Kidney glomerular epithelial cell (primary cell): Measurements from ENCODE around the gene TEX38.
A peak's percentile ranks its signal among the peaks of the same experiment; 100 is the strongest.
"Not testable (repeated sequence)": the region's sequence is repeated elsewhere in the genome, so short reads cannot be mapped to it uniquely, and the experiment has no call there.

Source experiments
- DNase-seq: peaks from one replicate; lab custom pipeline; 2025; lab: John Stamatoyannopoulos, UW

Gene TEX38

GRCh38 chr1:46655848-46656247 lies 15.8 kb upstream of the TEX38 start:
- DNase-seq = no peak

- DNase-seq = no peak
Measured at GRCh38 chr1:46656643-46657042, 15.0 kb upstream of the TEX38 start.

- DNase-seq = no peak
Measured at GRCh38 chr1:46657775-46658174, 13.9 kb upstream of the TEX38 start.

- DNase-seq = no peak
Measured at GRCh38 chr1:46659307-46659870, 12.3 kb upstream of the TEX38 start.

- DNase-seq = not testable (repeated sequence)
Measured at GRCh38 chr1:46660116-46660515, 11.5 kb upstream of the TEX38 start.

- DNase-seq = not testable (repeated sequence)
Measured at GRCh38 chr1:46662919-46663318, 8.7 kb upstream of the TEX38 start.

- no peak for DNase-seq
Measured at GRCh38 chr1:46665983-46666382, 5.7 kb upstream of the TEX38 start.

- DNase-seq = peak; percentile 30
Measured at GRCh38 chr1:46667782-46668760, 3.6 kb upstream of the TEX38 start, which contains the start of gene ATPAF1. Gene ATPAF1, minus strand, starts transcription at chr1:46668364. Its CDS starts 42 bp downstream, at chr1:46668322.

- DNase-seq = no peak
Measured at GRCh38 chr1:46670134-46670533, 1.5 kb upstream of the TEX38 start.

- DNase-seq = no peak
Measured at GRCh38 chr1:46672696-46673095, 1.0 kb downstream of the TEX38 start.

GRCh38 chr1:46673749-46674182 lies 2.1 kb downstream of the TEX38 start:
- DNase-seq = no peak

- no peak for DNase-seq
Measured at GRCh38 chr1:46675549-46676314, 4.1 kb downstream of the TEX38 start.

- DNase-seq = no peak
Measured at GRCh38 chr1:46676531-46676930, 4.9 kb downstream of the TEX38 start.

GRCh38 chr1:46677339-46677738 lies 5.7 kb downstream of the TEX38 start:
- DNase-seq = no peak

GRCh38 chr1:46679789-46680573 lies 8.3 kb downstream of the TEX38 start:
- DNase-seq = no peak

- DNase-seq = no peak
Measured at GRCh38 chr1:46681333-46682034, 9.8 kb downstream of the TEX38 start.

- DNase-seq = no peak
Measured at GRCh38 chr1:46682064-46682463, 10.4 kb downstream of the TEX38 start.

GRCh38 chr1:46684670-46685069 lies 13.0 kb downstream of the TEX38 start:
- DNase-seq = no peak

- DNase-seq = no peak
Measured at GRCh38 chr1:46686255-46686654, 14.6 kb downstream of the TEX38 start.

- DNase-seq = no peak
Measured at GRCh38 chr1:46687093-46687659, 15.5 kb downstream of the TEX38 start.
